AG10803 (cell line): ENCODE measurements around the gene USP53.

ENCODE experiments used
- DNase-seq: peaks from one replicate; pipeline ENCODE4 v3.0.0; 2010; ENCODE audit warnings: low read depth
- H3K4me3 ChIP-seq: 2 replicates; pipeline ENCODE4 v1.5.1; 2011; ENCODE audit warnings: mild to moderate bottlenecking, low read length, control low read depth
- CTCF ChIP-seq: conservative IDR thresholded peaks from 2 replicates; pipeline ENCODE4 v1.5.1; 2011; ENCODE audit warnings: mild to moderate bottlenecking, low read length, control low read depth, inconsistent platforms

Gene USP53

GRCh38 chr4:119307606-119308005 is 95.1 kb downstream of the USP53 start:
- no peak overlapping the region for H3K4me3 ChIP-seq
- no peak for DNase-seq
- TF ChIP-seq CTCF: no peak

GRCh38 chr4:119310826-119311225 is 98.3 kb downstream of the USP53 start:
- H3K4me3 ChIP-seq: no peak overlapping the region
- TF ChIP-seq CTCF: no peak
- DNase-seq: no peak

- TF ChIP-seq CTCF: no peak
- no peak overlapping the region for H3K4me3 ChIP-seq
- DNase-seq: no peak
Measured at GRCh38 chr4:119313237-119313636, 100.7 kb downstream of the USP53 start.

GRCh38 chr4:119314356-119314755 is 101.8 kb downstream of the USP53 start:
- peak; percentile 65 for TF ChIP-seq CTCF
- no peak overlapping the region for H3K4me3 ChIP-seq
- peak; percentile 45 for DNase-seq

- no peak overlapping the region for H3K4me3 ChIP-seq
- peak; percentile 10 for DNase-seq
- no peak for TF ChIP-seq CTCF
Measured at GRCh38 chr4:119315036-119315435, 102.5 kb downstream of the USP53 start.

- no peak for DNase-seq
- no peak for TF ChIP-seq CTCF
- H3K4me3 ChIP-seq: no peak overlapping the region
Measured at GRCh38 chr4:119317990-119318389, 105.5 kb downstream of the USP53 start.

- H3K4me3 ChIP-seq: no peak within 1 kb of the TSS
- DNase-seq: no peak
- no peak for TF ChIP-seq CTCF
Measured at GRCh38 chr4:119321921-119322687, 109.6 kb downstream of the USP53 start, which contains the start of gene FABP2. Gene FABP2 (minus strand): TSS chr4:119322138. CDS start chr4:119322102, 36 bp downstream.
